Neural cell (in vitro differentiated cells): Measurements from ENCODE around the gene RMI2. TPM values are rescaled to one million over a fixed set of nuclear protein-coding genes. Genes with fewer than 3 reads are reported as not detected.

Experiments
- H2AFZ ChIP-seq: fragments of 200-600, 300-800 bp; sonication (generic), shearing (Covaris generic); 2 replicates; pipeline ENCODE4 v1.6.0; 2014; ENCODE audit warnings: low read depth, mild to moderate bottlenecking, antibody characterized with exemption, low read length, moderate library complexity
- H3F3A ChIP-seq: fragments of 200-600 bp; shearing (Covaris generic); 2 replicates; pipeline ENCODE4 v1.6.1; 2016; ENCODE audit warnings: mild to moderate bottlenecking, moderate library complexity, mixed read lengths, antibody characterized with exemption, low read length; ENCODE audit not compliant: insufficient read depth, poor library complexity, severe bottlenecking
- H3K27ac ChIP-seq: fragments of 200-600, 300-800 bp; sonication (generic), shearing (Covaris generic); 2 replicates; pipeline ENCODE4 v1.5.1; 2014; ENCODE audit warnings: mild to moderate bottlenecking, low read length, moderate library complexity
- H3K27me3 ChIP-seq: fragments of 300-800, 200-600 bp; sonication (generic), shearing (Covaris generic); 2 replicates; pipeline ENCODE4 v1.6.0; 2014; ENCODE audit warnings: mild to moderate bottlenecking, low read depth, low read length, moderate library complexity; ENCODE audit not compliant: insufficient read depth
- H3K36me3 ChIP-seq: fragments of 300-800, 200-600 bp; sonication (generic), shearing (Covaris generic); 2 replicates; pipeline ENCODE4 v1.5.1; 2014; ENCODE audit warnings: mild to moderate bottlenecking, antibody characterized with exemption, low read length, moderate library complexity; ENCODE audit not compliant: insufficient read depth
- H3K4me2 ChIP-seq: fragments of 300-800, 200-600 bp; sonication (generic), shearing (Covaris generic); 2 replicates; pipeline ENCODE4 v1.6.0; 2014; ENCODE audit warnings: mild to moderate bottlenecking, low read length
- H3K4me3 ChIP-seq: fragments of 300-800, 200-600 bp; sonication (generic), shearing (Covaris generic); 2 replicates; pipeline ENCODE4 v1.5.1; 2014; ENCODE audit warnings: mild to moderate bottlenecking, low read length, moderate library complexity
- H3K79me2 ChIP-seq: fragments of 200-600 bp; shearing (Covaris generic); replicated peaks from 2 replicates; pipeline ENCODE4 v1.6.0; 2014; ENCODE audit warnings: mild to moderate bottlenecking, low read length, moderate library complexity; ENCODE audit not compliant: insufficient read depth
- H3K9ac ChIP-seq: fragments of 300-800, 200-600 bp; sonication (generic), shearing (Covaris generic); 2 replicates; pipeline ENCODE4 v1.6.1; 2016; ENCODE audit warnings: mild to moderate bottlenecking, low read length, mixed read lengths
- H3K9me2 ChIP-seq: fragments of 200-600 bp; shearing (Covaris generic); 2 replicates; pipeline ENCODE4 v1.6.1; 2016; ENCODE audit warnings: mild to moderate bottlenecking, low read length, mixed read lengths; ENCODE audit not compliant: insufficient read depth
- H3K9me3 ChIP-seq: fragments of 200-600, 300-800 bp; sonication (generic), shearing (Covaris generic); 2 replicates; pipeline ENCODE4 v1.6.1; 2016; ENCODE audit warnings: mild to moderate bottlenecking, mixed run types, low read length, moderate library complexity, mixed read lengths
- H4K20me1 ChIP-seq: fragments of 200-600 bp; shearing (Covaris generic); 2 replicates; pipeline ENCODE4 v1.6.1; 2016; ENCODE audit warnings: mild to moderate bottlenecking, mixed run types; ENCODE audit not compliant: insufficient read depth
- CTCF ChIP-seq: fragments of 450-650 bp; IDR thresholded peaks from 2 replicates; pipeline ENCODE4 v1.5.1; 2014; ENCODE audit warnings: antibody characterized with exemption, mild to moderate bottlenecking, moderate library complexity; ENCODE audit not compliant: poor library complexity, severe bottlenecking
- EP300 ChIP-seq: fragments of 450-650 bp; conservative IDR thresholded peaks from 2 replicates; pipeline ENCODE4 v1.6.1; 2014; ENCODE audit warnings: antibody characterized with exemption, mild to moderate bottlenecking, moderate library complexity; ENCODE audit not compliant: poor library complexity, severe bottlenecking
- EZH2 ChIP-seq: fragments of 200-600, 300-800 bp; shearing (Covaris generic), sonication (generic); IDR thresholded peaks from 2 replicates; pipeline ENCODE4 v1.6.1; 2014; ENCODE audit warnings: antibody characterized with exemption, low read length, borderline replicate concordance, mild to moderate bottlenecking; ENCODE audit not compliant: insufficient read depth, poor library complexity, severe bottlenecking
- MXI1 ChIP-seq: fragments of 450-650 bp; conservative IDR thresholded peaks from 2 replicates; pipeline ENCODE4 v1.6.1; 2014; ENCODE audit warnings: antibody characterized with exemption, mild to moderate bottlenecking; ENCODE audit not compliant: poor library complexity, severe bottlenecking
- POLR2AphosphoS5 ChIP-seq: IDR thresholded peaks from 2 replicates; pipeline ENCODE4 v1.6.1; 2012
- RAD21 ChIP-seq: fragments of 450-650 bp; conservative IDR thresholded peaks from 2 replicates; pipeline ENCODE4 v1.6.1; 2014; ENCODE audit warnings: antibody characterized with exemption, mild to moderate bottlenecking, moderate library complexity
- REST ChIP-seq: IDR thresholded peaks from 2 replicates; pipeline ENCODE4 v1.6.1; 2012; ENCODE audit warnings: borderline replicate concordance
- SMC3 ChIP-seq: fragments of 450-650 bp; conservative IDR thresholded peaks from 2 replicates; pipeline ENCODE4 v1.6.1; 2014; ENCODE audit warnings: antibody characterized with exemption, mild to moderate bottlenecking, moderate library complexity; ENCODE audit not compliant: poor library complexity
- TAF1 ChIP-seq: IDR thresholded peaks from 2 replicates; pipeline ENCODE4 v1.6.1; 2012; ENCODE audit warnings: low read depth
- polyA plus RNA-seq: library from polyadenylated mRNA; depleted of rRNA; stranded (reverse); fragments of >200 nt; gene quantifications from 2 replicates; pipeline ENCODE4 v1.2.3, GENCODE V29; 2014

RMI2 gene
- polyA plus RNA-seq, 1 donor from 2014 or later = 0.48 TPM

GRCh38 chr16:11380836-11381235 lies 35.6 kb downstream of the RMI2 start:
- Histone ChIP-seq H3K9me3 (no peaks in the 10 kb centered on the region), H3K27ac (no peak overlapping the region), H3K36me3 (no peaks in the 10 kb centered on the region), H3K27me3 (no peaks in the 10 kb centered on the region), H3F3A (no peaks in the 10 kb centered on the region), H3K4me3 (no peak overlapping the region), H3K79me2 (no peaks in the 10 kb centered on the region), H3K9ac (no peak overlapping the region), H4K20me1 (no peaks in the 10 kb centered on the region), H3K9me2 (no peaks in the 10 kb centered on the region), H2AFZ (no peak overlapping the region), H3K4me2 (no peak overlapping the region)
- TF ChIP-seq MXI1 (no peak), SMC3 (no peak), POLR2AphosphoS5 (no peak), EP300 (no peak), REST (no peak), EZH2 (no peak), TAF1 (no peak), RAD21 (no peak), CTCF (no peak)

- no peaks in the 10 kb centered on the region for H3K36me3 ChIP-seq
- no peak overlapping the region for H3K4me2 ChIP-seq
- no peak overlapping the region for H2AFZ ChIP-seq
- H3K27ac ChIP-seq = no peak overlapping the region
- TF ChIP-seq RAD21 (no peak), POLR2AphosphoS5 (no peak), CTCF (no peak), EP300 (no peak), SMC3 (no peak), EZH2 (no peak)
- H3K4me3 ChIP-seq = no peak overlapping the region
- no peaks in the 10 kb centered on the region for H3F3A ChIP-seq
- H4K20me1 ChIP-seq = no peaks in the 10 kb centered on the region
- no peak overlapping the region for H3K9ac ChIP-seq
- no peaks in the 10 kb centered on the region for H3K9me2 ChIP-seq
- H3K27me3 ChIP-seq = no peaks in the 10 kb centered on the region
- no peaks in the 10 kb centered on the region for H3K9me3 ChIP-seq
- H3K79me2 ChIP-seq = no peaks in the 10 kb centered on the region
These were observed 38.4 kb downstream of the RMI2 start for GRCh38 chr16:11383481-11384183.
